Measurements from ENCODE around the gene IL18RAP. TPM values are rescaled to one million over a fixed set of nuclear protein-coding genes. Genes with fewer than 3 reads are reported as not detected.

IL18RAP gene
- total RNA-seq, 1 donor from 2014 or later, result not detected

GRCh38 chr2:102399499-102400141 lies 23.3 kb upstream of the IL18RAP start:
- Histone ChIP-seq H3K9ac (no peak overlapping the region), H3K27ac (no peak overlapping the region), H3F3A (ENCODE audit: low read depth) (no peaks in the 10 kb centered on the region), H3K27me3 (no peaks in the 10 kb centered on the region), H2AFZ (replicated peaks) (no peak overlapping the region), H3K79me2 (ENCODE audit: low read depth) (no peaks in the 10 kb centered on the region), H3K4me2 (no peak overlapping the region), H3K4me1 (no peaks in the 10 kb centered on the region), H3K4me3 (no peak overlapping the region), H3K9me3 (ENCODE audit: low read depth) (no peaks in the 10 kb centered on the region), H3K36me3 (no peaks in the 10 kb centered on the region), H4K20me1 (ENCODE audit: low read depth) (no peaks in the 10 kb centered on the region)
- TF ChIP-seq EZH2 (IDR thresholded peaks at IDR 0.05) (no peak), CTCF (IDR thresholded peaks at IDR 0.05) (no peak), EZH2phosphoT487 (IDR thresholded peaks at IDR 0.05) (no peak)
- no peaks in the 10 kb centered on the region for H3K9me3 Mint-ChIP-seq
- DNase-seq (ENCODE audit: low spot score), result no peak
- H3K27ac Mint-ChIP-seq, result no peak overlapping the region
- H3K4me1 Mint-ChIP-seq, result peaks cover 4% of the 10 kb centered on the region
- no peaks in the 10 kb centered on the region for H3K27me3 Mint-ChIP-seq (ENCODE audit: insufficient read depth, low read depth)
- H3K4me3 Mint-ChIP-seq, result no peak overlapping the region
- no peaks in the 10 kb centered on the region for H3K36me3 Mint-ChIP-seq

- Histone ChIP-seq H3K36me3 (no peaks in the 10 kb centered on the region), H2AFZ (replicated peaks) (no peak overlapping the region), H3K9ac (no peak overlapping the region), H3K27ac (no peak overlapping the region), H3K4me2 (no peak overlapping the region), H3K9me3 (ENCODE audit: low read depth) (no peaks in the 10 kb centered on the region), H3K27me3 (no peaks in the 10 kb centered on the region), H3K79me2 (ENCODE audit: low read depth) (no peaks in the 10 kb centered on the region), H3F3A (ENCODE audit: low read depth) (no peaks in the 10 kb centered on the region), H3K4me3 (no peak overlapping the region), H4K20me1 (ENCODE audit: low read depth) (no peaks in the 10 kb centered on the region), H3K4me1 (no peaks in the 10 kb centered on the region)
- TF ChIP-seq EZH2 (IDR thresholded peaks at IDR 0.05) (no peak), EZH2phosphoT487 (IDR thresholded peaks at IDR 0.05) (no peak), CTCF (IDR thresholded peaks at IDR 0.05) (no peak)
- Mint-ChIP-seq H3K36me3 (no peaks in the 10 kb centered on the region), H3K4me3 (no peak overlapping the region), H3K27ac (no peak overlapping the region), H3K9me3 (no peaks in the 10 kb centered on the region), H3K4me1 (peaks cover 4% of the 10 kb centered on the region), H3K27me3 (ENCODE audit: insufficient read depth, low read depth) (no peaks in the 10 kb centered on the region)
- DNase-seq (ENCODE audit: low spot score), result no peak
Measured at GRCh38 chr2:102401456-102401855, 21.5 kb upstream of the IL18RAP start.

- Histone ChIP-seq H3K9me3 (ENCODE audit: low read depth) (no peaks in the 10 kb centered on the region), H3K9ac (no peak overlapping the region), H3K4me1 (no peaks in the 10 kb centered on the region), H3K4me3 (no peak overlapping the region), H3K4me2 (no peak overlapping the region), H3K27ac (no peak overlapping the region), H3K27me3 (no peaks in the 10 kb centered on the region), H3K79me2 (ENCODE audit: low read depth) (no peaks in the 10 kb centered on the region), H2AFZ (replicated peaks) (no peak overlapping the region), H3F3A (ENCODE audit: low read depth) (no peaks in the 10 kb centered on the region), H4K20me1 (ENCODE audit: low read depth) (no peaks in the 10 kb centered on the region), H3K36me3 (no peaks in the 10 kb centered on the region)
- Mint-ChIP-seq H3K4me3 (no peak overlapping the region), H3K9me3 (no peaks in the 10 kb centered on the region), H3K4me1 (peaks cover 4% of the 10 kb centered on the region), H3K27ac (no peak overlapping the region), H3K27me3 (ENCODE audit: insufficient read depth, low read depth) (no peaks in the 10 kb centered on the region), H3K36me3 (no peaks in the 10 kb centered on the region)
- TF ChIP-seq EZH2phosphoT487 (IDR thresholded peaks at IDR 0.05), result no peak
- no peak for TF ChIP-seq EZH2 (IDR thresholded peaks at IDR 0.05)
- TF ChIP-seq CTCF (IDR thresholded peaks at IDR 0.05), result no peak
- no peak for DNase-seq (ENCODE audit: low spot score)
Measured at GRCh38 chr2:102401865-102402264, 21.1 kb upstream of the IL18RAP start.

Data from neural progenitor cell (in vitro differentiated cells).